H9 (cell line): ENCODE measurements around the gene RPRD1B. TPM values are rescaled to one million over a fixed set of nuclear protein-coding genes. Genes with fewer than 3 reads are reported as not detected.

ENCODE experiments used
- DNase-seq: peaks from one replicate; pipeline ENCODE4 v3.0.0-alpha.2; 2017
- H2AFZ ChIP-seq: one replicate; pipeline ENCODE4 v1.6.1; 2013; ENCODE audit warnings: mild to moderate bottlenecking, low read length, control low read depth, moderate library complexity
- H2AK5ac ChIP-seq: 2 replicates; pipeline ENCODE4 v1.6.1; 2013; ENCODE audit warnings: low read length, control low read depth, mixed read lengths; ENCODE audit not compliant: insufficient read length
- H2BK120ac ChIP-seq: one replicate; pipeline ENCODE4 v1.6.1; 2013; ENCODE audit warnings: low read depth, mild to moderate bottlenecking, low read length, control low read depth, inconsistent platforms; ENCODE audit not compliant: poor library complexity, severe bottlenecking
- H2BK12ac ChIP-seq: 2 replicates; pipeline ENCODE4 v1.6.1; 2013; ENCODE audit warnings: low read length, control low read depth, mixed read lengths, low read depth; ENCODE audit not compliant: insufficient read length
- H2BK15ac ChIP-seq: 2 replicates; pipeline ENCODE4 v1.6.1; 2013; ENCODE audit warnings: low read depth, low read length, control low read depth
- H2BK20ac ChIP-seq: one replicate; pipeline ENCODE4 v1.6.1; 2013; ENCODE audit warnings: low read depth, mild to moderate bottlenecking, low read length, control low read depth, inconsistent platforms; ENCODE audit not compliant: poor library complexity, severe bottlenecking
- H2BK5ac ChIP-seq: 2 replicates; pipeline ENCODE4 v1.6.1; 2013; ENCODE audit warnings: low read length, control low read depth, mixed read lengths; ENCODE audit not compliant: insufficient read length
- H3K14ac ChIP-seq: 2 replicates; pipeline ENCODE4 v1.6.1; 2013; ENCODE audit warnings: low read length, control low read depth; ENCODE audit not compliant: insufficient read depth
- H3K18ac ChIP-seq: 2 replicates; pipeline ENCODE4 v1.6.1; 2013; ENCODE audit warnings: low read depth, mild to moderate bottlenecking, mixed read lengths, low read length, control low read depth; ENCODE audit not compliant: insufficient read length
- H3K23ac ChIP-seq: 2 replicates; pipeline ENCODE4 v1.6.1; 2013; ENCODE audit warnings: low read length, control low read depth, mixed read lengths, low read depth; ENCODE audit not compliant: insufficient read length
- H3K23me2 ChIP-seq: 2 replicates; pipeline ENCODE4 v1.6.1; 2013; ENCODE audit warnings: low read depth, mild to moderate bottlenecking, mixed read lengths, low read length, control low read depth; ENCODE audit not compliant: insufficient read length, poor library complexity, severe bottlenecking
- H3K27ac ChIP-seq: 2 replicates; pipeline ENCODE4 v1.5.1; 2013; ENCODE audit warnings: low read length, control low read depth, mixed read lengths, low read depth; ENCODE audit not compliant: insufficient read length
- H3K27me3 ChIP-seq: 2 replicates; pipeline ENCODE4 v1.6.1; 2013; ENCODE audit warnings: low read length, control low read depth, inconsistent platforms; ENCODE audit not compliant: insufficient read depth
- H3K4ac ChIP-seq: 2 replicates; pipeline ENCODE4 v1.6.1; 2013; ENCODE audit warnings: low read depth, mild to moderate bottlenecking, control low read depth, inconsistent platforms, low read length, moderate library complexity
- H3K4me1 ChIP-seq: 2 replicates; pipeline ENCODE4 v1.6.1; 2013; ENCODE audit warnings: low read length, control low read depth, inconsistent platforms; ENCODE audit not compliant: insufficient read depth
- H3K4me2 ChIP-seq: 2 replicates; pipeline ENCODE4 v1.6.1; 2013; ENCODE audit warnings: low read length, control low read depth, mixed read lengths; ENCODE audit not compliant: insufficient read length, insufficient read depth
- H3K56ac ChIP-seq: 2 replicates; pipeline ENCODE4 v1.6.1; 2013; ENCODE audit warnings: low read depth, mild to moderate bottlenecking, mixed read lengths, low read length, control low read depth; ENCODE audit not compliant: insufficient read length
- H3K79me1 ChIP-seq: 2 replicates; pipeline ENCODE4 v1.6.1; 2013; ENCODE audit warnings: low read depth, mild to moderate bottlenecking, moderate library complexity, low read length, control low read depth, inconsistent platforms; ENCODE audit not compliant: insufficient read depth, poor library complexity, severe bottlenecking
- H3K79me2 ChIP-seq: 2 replicates; pipeline ENCODE4 v1.6.1; 2013; ENCODE audit warnings: low read length, control low read depth, inconsistent platforms; ENCODE audit not compliant: insufficient read depth
- H3K9ac ChIP-seq: 2 replicates; pipeline ENCODE4 v1.6.1; 2013; ENCODE audit warnings: low read length, control low read depth, mixed read lengths; ENCODE audit not compliant: insufficient read length; ENCODE audit errors: extremely low read depth
- H3K9me3 ChIP-seq: one replicate; pipeline ENCODE4 v1.6.1; 2013; ENCODE audit warnings: low read depth, low read length, inconsistent platforms; ENCODE audit not compliant: control insufficient read depth
- H3T11ph ChIP-seq: one replicate; pipeline ENCODE4 v1.6.1; 2013; ENCODE audit warnings: mild to moderate bottlenecking, low read length, control low read depth, inconsistent platforms
- H4K20me1 ChIP-seq: one replicate; pipeline ENCODE4 v1.6.1; 2013; ENCODE audit not compliant: control insufficient read depth, insufficient read length, insufficient read depth
- H4K5ac ChIP-seq: 2 replicates; pipeline ENCODE4 v1.6.1; 2013; ENCODE audit warnings: low read depth, mild to moderate bottlenecking, mixed read lengths, low read length, control low read depth; ENCODE audit not compliant: insufficient read length
- H4K8ac ChIP-seq: replicated peaks from 2 replicates; pipeline ENCODE4 v1.6.1; 2013; ENCODE audit warnings: low read length, control low read depth, mixed read lengths, low read depth; ENCODE audit not compliant: insufficient read length
- H4K91ac ChIP-seq: 2 replicates; pipeline ENCODE4 v1.6.1; 2013; ENCODE audit warnings: low read depth, mild to moderate bottlenecking, moderate library complexity, mixed read lengths, low read length, control low read depth; ENCODE audit not compliant: insufficient read length
- H3K27ac Mint-ChIP-seq, 3 experiments: 2 replicates in 2 of 3; 3 replicates in 1 of 3; pipeline ENCODE4 v1.8.0; 2020 to 2021; ENCODE audit warnings: mixed read lengths in 3 of 3, mild to moderate bottlenecking in 1 of 3, moderate library complexity in 1 of 3
- H3K27me3 Mint-ChIP-seq: 2 replicates; pipeline ENCODE4 v1.8.0; 2021; ENCODE audit warnings: low read depth, mild to moderate bottlenecking, moderate library complexity, mixed read lengths
- H3K36me3 Mint-ChIP-seq, 3 experiments: 2 replicates in 2 of 3; 3 replicates in 1 of 3; pipeline ENCODE4 v1.8.0; 2020 to 2021; ENCODE audit warnings: low read depth in 3 of 3, mixed read lengths in 3 of 3; ENCODE audit not compliant: insufficient read depth in 1 of 3
- H3K4me1 Mint-ChIP-seq, 2 experiments: 2 replicates each; pipeline ENCODE4 v1.8.0; 2020; ENCODE audit warnings: mixed read lengths in 2 of 2
- H3K4me3 Mint-ChIP-seq, 2 experiments: 2 replicates in 1 of 2; 3 replicates in 1 of 2; pipeline ENCODE4 v1.8.0; 2020 to 2021; ENCODE audit warnings: mild to moderate bottlenecking in 2 of 2, mixed read lengths in 2 of 2, moderate library complexity in 1 of 2
- H3K9me3 Mint-ChIP-seq, 2 experiments: 2 replicates in 1 of 2; 3 replicates in 1 of 2; pipeline ENCODE4 v1.8.0; 2020; ENCODE audit warnings: mild to moderate bottlenecking in 2 of 2, mixed read lengths in 2 of 2, moderate library complexity in 1 of 2
- CTCF ChIP-seq: fragments of 200-600 bp; sonication (generic); conservative IDR thresholded peaks from 3 replicates; pipeline ENCODE4 v1.8.0; 2021; ENCODE audit warnings: antibody characterized with exemption, mild to moderate bottlenecking
- WGBS: extraction: QIAGEN DNeasy Blood & Tissue Kit; methylation state at CpG from one replicate; pipeline ENCODE4 v1.1.7; 2013; ENCODE audit warnings: missing lambda C conversion rate, low lambda C conversion rate, mixed read lengths; ENCODE audit not compliant: insufficient read length; ENCODE audit errors: extremely low coverage; 5-methylcytosine and 5-hydroxymethylcytosine counted together
- total RNA-seq: library from RNA; stranded (reverse); gene quantifications from 2 replicates; pipeline ENCODE4 v1.2.1, GENCODE V29; 2021

Gene RPRD1B
- total RNA-seq, 1 experiment from 2014 or later: 34.3 TPM

- no peaks in the 10 kb centered on the region for H3K79me2 ChIP-seq
- H3K27ac Mint-ChIP-seq: no peak overlapping the region
Measured at GRCh38 chr20:38012332-38012731, 21.2 kb upstream of the RPRD1B start.

More at GRCh38 chr20:38012332-38012731, 21.2 kb upstream of the RPRD1B start:
- Mint-ChIP-seq H3K4me1 (no peaks in the 10 kb centered on the region; a peak in 1 of 4 replicates), H3K4me3 (no peak overlapping the region), H3K9me3 (no peaks in the 10 kb centered on the region; a peak in 1 of 5 replicates), H3K36me3 (peaks cover 25 to 59% (median 52%) of the 10 kb centered on the region in 3 experiments), H3K27me3 (no peaks in the 10 kb centered on the region)
- Histone ChIP-seq H2BK12ac (no peak overlapping the region), H2BK120ac (no peak overlapping the region), H4K8ac (no peak overlapping the region), H3K14ac (no peak overlapping the region), H3K23me2 (no peaks in the 10 kb centered on the region), H2AK5ac (no peak overlapping the region), H3K4me1 (no peaks in the 10 kb centered on the region), H3K27ac (no peak overlapping the region), H4K20me1 (no peaks in the 10 kb centered on the region), H2BK15ac (no peak overlapping the region), H3K4me2 (no peak overlapping the region), H3K23ac (no peak overlapping the region), H3T11ph (no peak overlapping the region), H3K56ac (no peak overlapping the region), H2BK20ac (no peak overlapping the region), H3K9me3 (no peaks in the 10 kb centered on the region), H3K9ac (no peak overlapping the region), H4K91ac (no peak overlapping the region), H3K27me3 (no peaks in the 10 kb centered on the region), H3K18ac (no peak overlapping the region), H4K5ac (no peak overlapping the region), H3K4ac (no peak overlapping the region), H3K79me1 (peaks cover 3% of the 10 kb centered on the region), H2AFZ (no peak overlapping the region), H2BK5ac (no peak overlapping the region)
- no peak for DNase-seq
- TF ChIP-seq CTCF: no peak
- WGBS: no CpG with 5 or more reads among the region's 8 CpGs
